H9 (cell line): ENCODE results near the gene TBC1D22A. TPM values are rescaled to one million over a fixed set of nuclear protein-coding genes. Genes with fewer than 3 reads are reported as not detected.

Source experiments
- DNase-seq: peaks from one replicate; pipeline ENCODE4 v3.0.0-alpha.2; 2017
- H2AFZ ChIP-seq: one replicate; pipeline ENCODE4 v1.6.1; 2013; ENCODE audit warnings: mild to moderate bottlenecking, low read length, control low read depth, moderate library complexity
- H2AK5ac ChIP-seq: 2 replicates; pipeline ENCODE4 v1.6.1; 2013; ENCODE audit warnings: low read length, control low read depth, mixed read lengths; ENCODE audit not compliant: insufficient read length
- H2BK120ac ChIP-seq: one replicate; pipeline ENCODE4 v1.6.1; 2013; ENCODE audit warnings: low read depth, mild to moderate bottlenecking, low read length, control low read depth, inconsistent platforms; ENCODE audit not compliant: poor library complexity, severe bottlenecking
- H2BK12ac ChIP-seq: 2 replicates; pipeline ENCODE4 v1.6.1; 2013; ENCODE audit warnings: low read length, control low read depth, mixed read lengths, low read depth; ENCODE audit not compliant: insufficient read length
- H2BK15ac ChIP-seq: 2 replicates; pipeline ENCODE4 v1.6.1; 2013; ENCODE audit warnings: low read depth, low read length, control low read depth
- H2BK20ac ChIP-seq: one replicate; pipeline ENCODE4 v1.6.1; 2013; ENCODE audit warnings: low read depth, mild to moderate bottlenecking, low read length, control low read depth, inconsistent platforms; ENCODE audit not compliant: poor library complexity, severe bottlenecking
- H2BK5ac ChIP-seq: 2 replicates; pipeline ENCODE4 v1.6.1; 2013; ENCODE audit warnings: low read length, control low read depth, mixed read lengths; ENCODE audit not compliant: insufficient read length
- H3K14ac ChIP-seq: 2 replicates; pipeline ENCODE4 v1.6.1; 2013; ENCODE audit warnings: low read length, control low read depth; ENCODE audit not compliant: insufficient read depth
- H3K18ac ChIP-seq: 2 replicates; pipeline ENCODE4 v1.6.1; 2013; ENCODE audit warnings: low read depth, mild to moderate bottlenecking, mixed read lengths, low read length, control low read depth; ENCODE audit not compliant: insufficient read length
- H3K23ac ChIP-seq: 2 replicates; pipeline ENCODE4 v1.6.1; 2013; ENCODE audit warnings: low read length, control low read depth, mixed read lengths, low read depth; ENCODE audit not compliant: insufficient read length
- H3K23me2 ChIP-seq: 2 replicates; pipeline ENCODE4 v1.6.1; 2013; ENCODE audit warnings: low read depth, mild to moderate bottlenecking, mixed read lengths, low read length, control low read depth; ENCODE audit not compliant: insufficient read length, poor library complexity, severe bottlenecking
- H3K27ac ChIP-seq: 2 replicates; pipeline ENCODE4 v1.5.1; 2013; ENCODE audit warnings: low read length, control low read depth, mixed read lengths, low read depth; ENCODE audit not compliant: insufficient read length
- H3K27me3 ChIP-seq: 2 replicates; pipeline ENCODE4 v1.6.1; 2013; ENCODE audit warnings: low read length, control low read depth, inconsistent platforms; ENCODE audit not compliant: insufficient read depth
- H3K4ac ChIP-seq: 2 replicates; pipeline ENCODE4 v1.6.1; 2013; ENCODE audit warnings: low read depth, mild to moderate bottlenecking, control low read depth, inconsistent platforms, low read length, moderate library complexity
- H3K4me1 ChIP-seq: 2 replicates; pipeline ENCODE4 v1.6.1; 2013; ENCODE audit warnings: low read length, control low read depth, inconsistent platforms; ENCODE audit not compliant: insufficient read depth
- H3K4me2 ChIP-seq: 2 replicates; pipeline ENCODE4 v1.6.1; 2013; ENCODE audit warnings: low read length, control low read depth, mixed read lengths; ENCODE audit not compliant: insufficient read length, insufficient read depth
- H3K56ac ChIP-seq: 2 replicates; pipeline ENCODE4 v1.6.1; 2013; ENCODE audit warnings: low read depth, mild to moderate bottlenecking, mixed read lengths, low read length, control low read depth; ENCODE audit not compliant: insufficient read length
- H3K79me1 ChIP-seq: 2 replicates; pipeline ENCODE4 v1.6.1; 2013; ENCODE audit warnings: low read depth, mild to moderate bottlenecking, moderate library complexity, low read length, control low read depth, inconsistent platforms; ENCODE audit not compliant: insufficient read depth, poor library complexity, severe bottlenecking
- H3K79me2 ChIP-seq: 2 replicates; pipeline ENCODE4 v1.6.1; 2013; ENCODE audit warnings: low read length, control low read depth, inconsistent platforms; ENCODE audit not compliant: insufficient read depth
- H3K9ac ChIP-seq: 2 replicates; pipeline ENCODE4 v1.6.1; 2013; ENCODE audit warnings: low read length, control low read depth, mixed read lengths; ENCODE audit not compliant: insufficient read length; ENCODE audit errors: extremely low read depth
- H3K9me3 ChIP-seq: one replicate; pipeline ENCODE4 v1.6.1; 2013; ENCODE audit warnings: low read depth, low read length, inconsistent platforms; ENCODE audit not compliant: control insufficient read depth
- H3T11ph ChIP-seq: one replicate; pipeline ENCODE4 v1.6.1; 2013; ENCODE audit warnings: mild to moderate bottlenecking, low read length, control low read depth, inconsistent platforms
- H4K20me1 ChIP-seq: one replicate; pipeline ENCODE4 v1.6.1; 2013; ENCODE audit not compliant: control insufficient read depth, insufficient read length, insufficient read depth
- H4K5ac ChIP-seq: 2 replicates; pipeline ENCODE4 v1.6.1; 2013; ENCODE audit warnings: low read depth, mild to moderate bottlenecking, mixed read lengths, low read length, control low read depth; ENCODE audit not compliant: insufficient read length
- H4K8ac ChIP-seq: replicated peaks from 2 replicates; pipeline ENCODE4 v1.6.1; 2013; ENCODE audit warnings: low read length, control low read depth, mixed read lengths, low read depth; ENCODE audit not compliant: insufficient read length
- H4K91ac ChIP-seq: 2 replicates; pipeline ENCODE4 v1.6.1; 2013; ENCODE audit warnings: low read depth, mild to moderate bottlenecking, moderate library complexity, mixed read lengths, low read length, control low read depth; ENCODE audit not compliant: insufficient read length
- H3K27ac Mint-ChIP-seq, 3 experiments: 2 replicates in 2 of 3; 3 replicates in 1 of 3; pipeline ENCODE4 v1.8.0; 2020 to 2021; ENCODE audit warnings: mixed read lengths in 3 of 3, mild to moderate bottlenecking in 1 of 3, moderate library complexity in 1 of 3
- H3K27me3 Mint-ChIP-seq: 2 replicates; pipeline ENCODE4 v1.8.0; 2021; ENCODE audit warnings: low read depth, mild to moderate bottlenecking, moderate library complexity, mixed read lengths
- H3K36me3 Mint-ChIP-seq, 3 experiments: 2 replicates in 2 of 3; 3 replicates in 1 of 3; pipeline ENCODE4 v1.8.0; 2020 to 2021; ENCODE audit warnings: low read depth in 3 of 3, mixed read lengths in 3 of 3; ENCODE audit not compliant: insufficient read depth in 1 of 3
- H3K4me1 Mint-ChIP-seq, 2 experiments: 2 replicates each; pipeline ENCODE4 v1.8.0; 2020; ENCODE audit warnings: mixed read lengths in 2 of 2
- H3K4me3 Mint-ChIP-seq, 2 experiments: 2 replicates in 1 of 2; 3 replicates in 1 of 2; pipeline ENCODE4 v1.8.0; 2020 to 2021; ENCODE audit warnings: mild to moderate bottlenecking in 2 of 2, mixed read lengths in 2 of 2, moderate library complexity in 1 of 2
- H3K9me3 Mint-ChIP-seq, 2 experiments: 2 replicates in 1 of 2; 3 replicates in 1 of 2; pipeline ENCODE4 v1.8.0; 2020; ENCODE audit warnings: mild to moderate bottlenecking in 2 of 2, mixed read lengths in 2 of 2, moderate library complexity in 1 of 2
- CTCF ChIP-seq: fragments of 200-600 bp; sonication (generic); conservative IDR thresholded peaks from 3 replicates; pipeline ENCODE4 v1.8.0; 2021; ENCODE audit warnings: antibody characterized with exemption, mild to moderate bottlenecking
- WGBS: extraction: QIAGEN DNeasy Blood & Tissue Kit; methylation state at CpG from one replicate; pipeline ENCODE4 v1.1.7; 2013; ENCODE audit warnings: missing lambda C conversion rate, low lambda C conversion rate, mixed read lengths; ENCODE audit not compliant: insufficient read length; ENCODE audit errors: extremely low coverage; 5-methylcytosine and 5-hydroxymethylcytosine counted together
- total RNA-seq: library from RNA; stranded (reverse); gene quantifications from 2 replicates; pipeline ENCODE4 v1.2.1, GENCODE V29; 2021

TBC1D22A gene
- total RNA-seq, 1 experiment from 2014 or later: 20.8 TPM

DNA sequence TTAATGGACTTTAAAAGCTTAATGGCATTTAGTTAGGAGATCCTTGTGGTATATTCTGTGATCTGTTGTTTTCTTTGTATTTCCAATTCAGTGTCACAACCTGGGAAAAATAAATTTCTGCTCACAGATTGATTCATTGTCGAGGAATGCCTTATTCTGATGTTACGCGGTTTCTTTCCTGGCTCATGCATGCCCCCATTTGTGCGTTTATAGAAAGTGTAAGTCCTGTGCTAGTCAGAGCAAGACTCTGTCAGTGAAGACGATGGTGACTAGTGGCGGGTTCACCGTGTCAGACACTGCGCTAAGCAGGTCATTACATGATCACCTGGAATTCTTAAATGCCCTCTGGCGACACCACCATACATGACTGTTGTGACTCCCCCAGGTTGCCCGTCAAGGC lies 169.4 kb downstream of the TBC1D22A start:
- Histone ChIP-seq H3K79me1 (no peaks in the 10 kb centered on the region), H3K27ac (no peak overlapping the region), H3K9ac (no peak overlapping the region), H4K8ac (no peak overlapping the region), H4K91ac (no peak overlapping the region), H3K4me2 (no peak overlapping the region), H2BK20ac (no peak overlapping the region), H3K79me2 (no peaks in the 10 kb centered on the region), H3K18ac (no peak overlapping the region), H2AK5ac (no peak overlapping the region), H2BK15ac (no peak overlapping the region), H3K23ac (no peak overlapping the region), H3K9me3 (no peaks in the 10 kb centered on the region), H3K4ac (no peak overlapping the region), H3K14ac (no peak overlapping the region), H2BK5ac (no peak overlapping the region), H3K56ac (no peak overlapping the region), H3K27me3 (no peaks in the 10 kb centered on the region), H4K20me1 (no peaks in the 10 kb centered on the region), H4K5ac (no peak overlapping the region), H3K23me2 (no peaks in the 10 kb centered on the region), H2AFZ (no peak overlapping the region), H3K4me1 (no peaks in the 10 kb centered on the region; the same call in 1 of the 2 replicates), H3T11ph (no peak overlapping the region), H2BK12ac (no peak overlapping the region), H2BK120ac (no peak overlapping the region)
- H3K27ac Mint-ChIP-seq: no peak overlapping the region
- no CpG with 5 or more reads among the region's 10 CpGs for WGBS
- no peaks in the 10 kb centered on the region for H3K9me3 Mint-ChIP-seq
- peaks cover 7 to 22% of the 10 kb centered on the region in 2 experiments for H3K4me1 Mint-ChIP-seq
- DNase-seq: no peak
- no peaks in the 10 kb centered on the region for H3K27me3 Mint-ChIP-seq
- no peak overlapping the region for H3K4me3 Mint-ChIP-seq
- H3K36me3 Mint-ChIP-seq: peaks cover 0 to 3% (median 2%) of the 10 kb centered on the region in 3 experiments; a peak in 2 of 7 replicates
- no peak for TF ChIP-seq CTCF
